ENCODE measurements around the gene FRAS1.
"Not testable (repeated sequence)": the region's sequence is repeated elsewhere in the genome, so short reads cannot be mapped to it uniquely, and the experiment has no call there.

Gene FRAS1

DNA sequence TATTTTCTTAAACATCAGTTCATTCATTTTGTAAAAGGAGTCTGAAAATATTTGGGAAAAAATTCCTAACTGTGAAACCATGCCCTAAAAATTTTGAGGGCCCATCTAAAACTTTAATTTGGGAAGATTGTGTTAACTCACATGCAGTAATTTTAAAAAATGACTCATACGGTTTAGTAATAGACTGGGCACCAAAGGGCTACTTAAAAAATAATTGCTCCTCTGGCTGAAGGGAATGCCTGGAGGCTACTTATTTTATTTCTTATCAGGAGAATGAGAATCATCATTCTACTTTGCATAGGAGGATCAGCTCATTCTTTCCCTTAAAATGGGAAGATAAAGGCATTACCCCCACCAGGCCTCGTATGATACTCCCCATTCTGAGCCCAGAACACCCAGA is 271.5 kb downstream of the FRAS1 start:
- DNase-seq (ENCODE audit: low spot score), result not testable (repeated sequence)

DNA sequence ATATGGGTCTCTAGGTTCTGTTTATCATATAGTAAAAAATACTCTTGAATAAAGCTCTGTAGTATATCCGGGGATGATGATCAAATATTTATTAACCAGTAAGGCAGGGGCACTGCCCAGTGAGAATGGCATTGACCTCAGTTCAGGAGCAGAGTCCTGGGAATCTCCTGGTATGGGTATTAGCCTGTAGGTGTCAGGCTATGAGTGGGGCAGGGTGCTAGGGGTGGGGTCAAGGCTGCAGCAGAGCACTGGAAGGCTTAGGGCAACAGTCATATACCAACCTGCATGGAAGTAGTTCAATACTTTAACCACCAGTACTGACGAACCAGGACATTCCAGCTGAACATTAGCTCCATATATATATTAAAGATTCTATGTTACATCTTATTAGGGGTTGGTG is 274.1 kb downstream of the FRAS1 start:
- no peak for DNase-seq (ENCODE audit: low spot score)

DNA sequence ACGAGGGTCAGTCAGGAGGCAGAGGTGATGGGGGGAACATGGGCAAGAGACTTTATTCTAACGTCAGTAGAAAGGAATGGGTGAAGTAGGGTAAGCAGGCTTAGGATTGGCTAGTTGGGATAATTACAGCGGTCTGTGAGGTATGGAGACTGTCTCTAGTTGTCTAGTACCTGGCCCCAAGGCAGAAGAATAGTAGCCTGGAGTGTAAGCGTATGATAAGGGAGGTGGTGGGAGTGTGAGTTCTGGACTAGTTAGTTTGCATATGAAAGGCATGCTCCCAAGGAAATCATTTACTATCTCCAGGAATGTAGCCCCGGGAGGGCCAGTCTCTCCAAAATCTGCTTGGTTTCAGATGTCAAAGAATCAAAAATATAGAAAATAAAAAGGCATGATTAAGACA is 274.8 kb downstream of the FRAS1 start:
- DNase-seq (ENCODE audit: low spot score), result no peak

DNA sequence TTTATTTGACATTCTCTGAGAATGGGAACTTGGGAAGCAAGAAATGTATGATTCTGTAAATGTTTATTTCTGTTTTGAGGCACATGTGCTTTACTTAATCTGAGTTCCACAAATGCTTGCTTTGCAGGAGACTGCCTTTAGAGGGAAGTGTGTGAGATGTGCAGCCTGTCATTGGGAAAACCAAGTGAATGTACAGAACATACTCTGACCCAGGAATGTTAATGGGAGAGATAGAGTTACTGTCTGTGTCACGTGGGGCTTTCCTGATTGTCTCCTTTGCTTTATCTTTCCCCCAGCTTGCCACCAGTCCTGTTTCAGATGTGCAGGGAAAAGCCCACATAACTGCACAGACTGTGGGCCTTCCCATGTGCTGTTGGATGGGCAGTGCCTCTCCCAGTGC is 275.9 kb downstream of the FRAS1 start:
- no peak for DNase-seq (ENCODE audit: low spot score)

DNA sequence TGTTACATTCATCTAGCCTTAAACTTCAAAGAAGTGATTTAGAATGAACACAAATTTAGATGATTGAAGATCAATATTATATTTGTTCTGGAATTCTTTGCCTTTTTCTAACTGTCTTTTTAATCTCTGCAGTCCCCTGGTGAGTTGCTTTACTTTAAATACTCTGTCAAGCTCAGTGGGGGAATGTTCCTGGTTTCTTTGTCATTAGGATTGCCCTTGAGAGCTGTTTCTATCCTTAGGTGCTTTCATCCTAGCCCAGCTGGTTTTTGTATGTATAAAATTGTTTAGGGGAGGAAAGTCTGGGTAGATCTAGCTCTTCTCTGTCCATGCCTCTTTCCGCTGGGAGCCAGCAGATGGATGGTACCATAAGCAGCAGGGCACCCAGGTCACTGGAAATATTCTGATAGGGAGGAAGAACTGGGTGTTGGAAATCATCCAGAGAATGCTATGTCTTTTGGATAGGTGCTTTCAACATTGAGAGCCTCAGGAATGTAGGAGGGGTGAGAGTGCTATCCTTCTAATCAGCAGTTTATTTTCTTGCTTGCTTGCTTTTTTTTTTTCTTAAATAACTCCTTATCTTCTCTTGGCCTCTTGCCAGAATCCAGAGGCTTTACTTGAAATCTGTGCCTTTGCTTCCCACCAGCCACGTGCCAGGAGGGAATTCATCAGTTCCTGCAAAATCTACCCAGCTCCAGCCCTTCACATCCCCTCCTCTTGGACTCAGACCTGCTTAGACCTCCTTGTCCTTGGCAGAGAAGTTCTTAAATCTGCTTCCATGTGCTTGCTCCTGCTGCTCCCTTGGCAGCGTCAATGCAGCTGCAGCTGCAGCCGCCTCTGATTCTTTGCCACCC is 279.2 kb downstream of the FRAS1 start:
- no peak for DNase-seq (ENCODE audit: low spot score)

DNA sequence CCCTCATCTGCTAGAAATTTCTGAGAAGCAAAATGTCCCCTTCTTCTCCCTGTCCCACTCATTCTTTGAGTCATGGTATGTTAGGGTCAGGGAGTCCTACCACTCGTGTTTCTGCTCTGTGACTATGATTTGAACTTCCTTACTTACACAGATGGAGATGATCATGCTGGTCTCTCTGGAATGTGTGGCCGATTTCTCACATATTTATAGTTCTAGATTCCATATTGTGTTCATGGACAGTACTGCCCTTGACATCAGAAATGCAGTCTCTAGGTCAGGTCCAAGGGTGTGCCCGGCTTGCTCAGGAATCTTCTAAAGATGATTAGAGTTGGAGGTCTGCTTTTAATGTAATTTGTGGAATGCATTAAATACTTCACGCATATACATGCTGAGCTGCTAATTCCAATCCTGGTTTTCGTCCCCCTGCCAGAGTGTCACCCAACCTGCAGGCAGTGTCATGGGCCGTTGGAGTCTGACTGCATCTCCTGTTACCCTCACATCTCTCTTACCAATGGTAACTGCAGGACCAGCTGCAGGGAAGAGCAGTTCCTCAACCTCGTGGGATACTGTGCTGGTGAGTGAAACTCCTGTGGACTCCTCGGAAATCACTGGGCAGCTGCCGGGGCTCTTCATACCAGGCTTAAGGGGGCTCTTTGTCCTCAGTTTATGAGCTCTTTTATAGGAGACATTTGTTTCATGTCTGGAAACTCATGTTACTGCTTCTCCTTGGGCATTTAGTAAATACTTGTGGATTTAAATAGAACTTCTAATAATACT is 280.3 kb downstream of the FRAS1 start:
- no peak for DNase-seq (ENCODE audit: low spot score)

DNA sequence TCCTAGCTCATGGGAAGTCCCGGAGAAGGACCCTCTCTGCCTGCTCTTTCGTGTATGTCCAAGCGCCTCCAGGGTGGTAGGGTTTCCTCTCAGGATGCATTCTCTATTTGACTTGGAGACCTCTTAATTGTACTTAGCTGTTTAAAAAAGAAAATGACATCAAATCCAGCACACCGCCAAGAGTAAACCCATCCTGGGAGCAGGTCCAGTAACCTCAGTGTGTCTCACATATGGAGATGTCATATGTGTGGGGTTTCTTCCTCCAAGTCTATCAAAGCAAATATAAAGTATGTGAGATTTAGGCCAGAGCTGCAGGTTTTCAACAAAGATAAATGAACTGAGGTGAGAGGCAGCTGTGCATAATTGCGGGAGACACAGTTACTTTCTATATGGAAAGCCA is 285.0 kb downstream of the FRAS1 start:
- no peak for DNase-seq (ENCODE audit: low spot score)

DNA sequence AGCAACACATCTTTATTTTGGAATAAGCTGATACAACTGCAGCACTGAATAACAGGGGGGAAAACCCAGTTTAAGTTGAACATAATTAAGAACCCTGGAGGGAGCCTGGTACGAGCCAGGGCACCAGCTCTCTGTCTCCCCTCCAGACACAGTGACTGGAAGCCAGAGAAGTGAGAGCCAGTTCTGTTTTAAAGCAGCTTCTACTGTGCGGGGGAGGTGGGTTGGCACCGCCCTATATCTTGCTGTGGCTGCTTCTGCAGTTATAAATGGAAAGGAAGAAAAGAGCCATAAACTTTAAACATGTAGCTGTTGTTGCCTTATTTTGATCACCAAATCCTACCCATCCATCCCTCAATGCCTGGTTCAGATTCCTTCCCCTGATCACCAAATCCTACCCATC is 286.6 kb downstream of the FRAS1 start:
- no peak for DNase-seq (ENCODE audit: low spot score)

DNA sequence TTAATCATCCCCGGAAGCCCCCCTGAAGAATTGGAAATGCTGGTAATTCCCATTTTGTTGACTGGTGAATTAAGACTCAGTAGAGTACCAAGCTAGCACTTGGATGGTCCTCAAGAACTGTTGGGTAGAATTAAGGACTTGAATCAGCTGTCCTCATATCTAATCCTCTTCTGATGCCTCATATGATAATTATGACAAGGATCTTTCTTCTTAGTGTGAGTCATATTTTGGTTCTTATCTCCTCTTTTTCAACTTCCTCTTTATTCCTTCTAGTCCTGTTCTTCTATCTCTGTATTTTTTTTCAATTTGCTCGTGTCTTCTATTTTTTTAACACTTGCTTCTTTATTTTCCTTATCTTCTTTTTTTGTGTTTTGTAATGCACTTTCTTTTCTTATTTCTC is 288.1 kb downstream of the FRAS1 start:
- DNase-seq (ENCODE audit: low spot score), result no peak

DNA sequence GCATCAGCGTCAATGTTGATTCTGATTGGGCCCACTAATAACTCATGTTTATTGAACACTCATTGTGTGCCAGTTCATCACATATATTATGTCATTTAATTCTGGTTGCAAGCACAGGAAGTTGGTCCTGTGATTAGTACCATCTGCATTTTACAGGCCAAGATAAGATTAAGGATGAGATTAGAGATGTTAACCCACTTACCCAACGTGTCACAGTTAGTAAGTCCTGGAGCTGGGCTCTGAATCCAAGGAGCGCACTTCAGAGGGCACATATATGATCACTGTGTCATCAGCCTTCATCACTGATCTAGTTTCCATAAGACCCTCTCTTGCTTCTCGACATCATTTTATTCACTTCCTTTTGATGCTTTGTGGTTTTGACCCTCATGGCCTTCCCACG is 289.1 kb downstream of the FRAS1 start:
- no peak for DNase-seq (ENCODE audit: low spot score)

DNA sequence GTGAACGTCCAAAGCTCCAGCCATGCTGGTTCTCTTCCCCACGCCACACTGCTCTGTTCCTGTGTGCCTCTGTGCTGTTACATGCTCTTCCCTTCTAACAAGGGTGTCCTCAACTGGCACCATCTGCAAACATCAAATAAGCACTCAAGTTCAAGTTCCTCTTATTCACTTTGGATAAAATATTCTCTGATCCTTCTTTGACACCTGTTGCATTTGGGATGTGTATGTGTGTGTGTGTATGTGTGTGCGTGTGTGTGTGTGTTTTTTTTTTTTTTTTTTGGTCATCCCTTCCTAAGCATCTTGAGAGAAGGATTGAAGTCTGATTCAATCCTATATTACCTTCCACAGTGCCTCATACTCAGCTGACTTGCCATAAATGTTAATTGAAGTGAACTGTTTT is 290.4 kb downstream of the FRAS1 start:
- DNase-seq (ENCODE audit: low spot score), result no peak

DNA sequence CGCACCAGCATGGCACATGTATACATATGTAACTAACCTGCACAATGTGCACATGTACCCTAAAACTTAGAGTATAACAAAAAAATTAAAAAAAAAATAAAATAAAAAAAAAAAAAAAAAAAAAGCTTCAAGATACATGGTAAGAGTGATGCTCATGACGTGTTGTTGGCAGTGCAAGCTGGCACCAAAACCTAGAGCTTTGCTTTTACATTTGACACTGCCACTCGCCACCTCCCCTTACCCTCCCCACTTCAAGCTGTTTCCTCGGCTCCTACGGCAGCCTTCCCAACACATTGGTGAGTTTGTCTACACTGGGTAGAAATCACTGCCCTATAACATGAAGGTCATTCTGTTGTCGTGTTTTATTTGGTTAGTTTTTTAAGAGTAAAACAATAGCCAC is 296.8 kb downstream of the FRAS1 start:
- DNase-seq (ENCODE audit: low spot score), result no peak

DNA sequence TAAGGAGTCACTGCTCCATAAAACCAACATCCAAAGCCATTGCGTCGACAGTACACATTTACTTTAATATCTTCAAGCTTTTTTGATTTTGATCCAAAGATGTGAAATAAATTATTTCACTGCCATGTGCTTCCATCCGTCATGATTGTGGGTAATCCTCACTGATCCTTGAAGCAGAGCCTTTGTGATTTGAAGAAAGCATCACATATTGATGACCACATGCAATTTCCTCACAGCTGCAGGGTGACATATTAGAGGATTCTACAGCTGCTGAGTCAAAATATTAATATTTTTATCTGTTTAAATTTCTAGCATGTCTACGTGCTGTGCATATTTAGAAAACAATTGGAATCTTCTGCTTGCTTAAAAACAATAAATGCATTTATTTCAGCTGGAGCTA is 297.7 kb downstream of the FRAS1 start:
- DNase-seq (ENCODE audit: low spot score), result no peak

DNA sequence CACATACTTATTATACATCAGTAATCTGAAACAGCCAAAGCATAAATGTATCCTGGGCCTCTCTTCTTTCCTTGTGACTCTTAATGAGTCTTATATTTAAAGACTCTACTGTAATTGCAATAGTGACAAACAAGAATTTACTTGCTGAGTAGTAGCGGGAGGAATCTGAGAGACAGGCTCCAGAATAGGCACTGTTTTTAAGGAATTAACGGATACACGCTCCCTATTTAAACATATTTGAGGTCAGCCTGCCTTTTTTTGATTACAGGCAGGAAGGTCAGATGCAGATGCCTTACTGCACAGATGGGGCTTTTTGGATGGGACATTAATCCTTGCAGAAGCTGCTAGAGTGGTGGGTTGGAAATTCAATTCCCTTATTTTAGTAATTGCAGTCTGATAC is 298.2 kb downstream of the FRAS1 start:
- DNase-seq (ENCODE audit: low spot score), result no peak

DNA sequence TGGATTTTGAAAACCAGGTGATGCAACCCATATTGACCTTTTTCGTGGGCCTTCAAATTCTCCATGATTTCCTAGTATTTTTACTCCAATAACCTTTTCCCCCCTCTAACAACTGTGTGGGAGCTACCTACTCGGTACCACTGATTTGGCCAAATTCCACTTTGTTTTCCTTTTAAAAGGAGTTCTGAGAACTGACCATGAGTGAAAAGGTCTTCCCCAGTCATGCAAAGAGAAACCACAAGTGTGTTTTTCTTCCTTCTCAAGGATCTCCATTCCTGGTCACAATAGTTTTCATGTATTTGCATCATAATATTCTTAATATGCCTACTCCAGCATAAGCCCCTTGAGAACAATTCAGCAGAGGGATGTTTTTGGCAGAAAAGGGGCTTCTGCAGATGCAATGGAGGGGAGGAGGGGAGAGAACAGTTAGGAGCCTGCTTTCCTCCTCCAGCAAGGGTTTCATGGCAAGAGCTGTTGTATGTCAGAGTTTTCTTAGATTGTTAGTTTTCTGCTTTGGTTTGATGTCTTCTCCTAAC is 299.2 kb downstream of the FRAS1 start:
- DNase-seq (ENCODE audit: low spot score), result no peak

DNA sequence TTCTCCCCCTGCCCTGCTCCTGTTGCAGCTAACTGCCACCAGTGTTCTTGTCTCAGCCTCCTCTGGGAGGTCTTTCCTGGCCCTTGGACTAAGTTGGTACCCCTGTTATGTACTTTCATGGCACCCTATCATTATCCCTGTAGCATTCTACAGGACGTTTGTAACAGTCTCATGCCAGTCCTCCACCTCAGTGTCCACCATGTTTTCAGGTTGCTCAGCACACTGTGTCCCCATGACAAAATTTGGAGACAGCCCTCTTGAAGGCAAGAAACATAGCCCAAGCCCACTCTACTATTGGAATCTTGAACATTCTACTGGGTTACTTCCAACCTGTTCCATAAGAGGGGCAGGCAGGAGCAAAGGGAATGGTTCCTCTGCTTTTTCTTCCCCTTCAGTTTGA is 300.0 kb downstream of the FRAS1 start:
- no peak for DNase-seq (ENCODE audit: low spot score)

DNA sequence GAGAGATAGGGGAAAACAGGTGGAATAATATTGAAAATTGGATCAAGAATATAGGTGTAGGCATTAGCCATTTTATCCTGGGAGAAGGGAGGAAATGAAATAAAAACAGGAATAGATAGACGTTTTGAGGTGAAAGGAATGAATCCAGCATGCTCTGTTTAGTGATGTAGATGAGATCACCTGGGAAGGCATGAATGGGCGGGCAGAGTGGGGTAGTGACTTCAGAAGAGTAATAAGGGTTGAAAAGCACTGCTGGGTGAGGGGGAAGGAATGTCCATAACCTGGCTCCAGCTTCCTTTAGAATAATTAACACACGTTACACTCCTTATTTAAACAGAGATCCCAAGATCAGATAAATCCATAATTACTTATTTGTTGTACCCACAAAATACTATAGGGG is 303.3 kb downstream of the FRAS1 start:
- DNase-seq (ENCODE audit: low spot score), result no peak

DNA sequence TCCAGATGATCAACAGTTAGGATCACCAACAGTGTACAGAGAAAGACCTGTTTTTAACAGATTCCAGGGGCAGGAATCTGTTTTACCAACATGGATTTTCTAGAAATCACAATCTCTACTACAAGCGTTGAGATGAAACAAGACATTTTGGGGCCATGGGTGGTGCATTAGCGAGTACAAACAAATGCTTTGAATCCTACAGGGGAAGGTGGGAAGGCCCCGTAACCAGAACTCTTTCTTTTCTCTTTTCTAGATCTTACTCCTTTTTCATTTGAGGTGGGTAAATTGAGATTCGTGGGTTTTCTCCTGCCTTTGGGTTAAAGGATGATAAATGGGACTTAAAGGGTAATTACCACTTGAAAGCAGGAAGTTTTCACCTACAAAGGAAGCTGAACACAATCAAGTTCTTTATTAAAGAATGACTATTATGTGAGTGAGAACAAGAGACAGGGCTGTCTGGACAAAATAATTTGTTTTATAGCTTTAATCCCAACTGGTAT is 304.5 kb downstream of the FRAS1 start:
- DNase-seq (ENCODE audit: low spot score), result no peak

DNA sequence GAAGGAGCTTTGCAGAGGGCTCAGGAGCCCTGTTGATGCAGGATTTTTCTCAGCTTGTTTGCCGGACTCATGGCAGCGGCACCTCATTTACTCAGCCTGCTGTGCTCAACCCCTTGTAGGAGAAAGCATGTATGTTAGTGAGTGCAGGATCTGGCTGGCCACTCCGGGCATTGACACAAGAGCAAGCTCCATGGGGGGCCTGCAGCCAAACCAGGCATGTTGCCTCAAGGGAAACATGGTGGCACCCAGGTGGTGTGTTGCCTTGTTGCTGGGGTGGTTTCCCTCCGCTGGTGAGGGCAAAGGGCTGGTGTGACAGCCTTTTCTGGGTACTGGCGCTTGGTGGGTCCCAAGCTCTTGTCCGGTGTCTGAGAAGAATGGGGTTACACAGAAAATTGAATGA is 305.2 kb downstream of the FRAS1 start:
- DNase-seq (ENCODE audit: low spot score), result no peak

DNA sequence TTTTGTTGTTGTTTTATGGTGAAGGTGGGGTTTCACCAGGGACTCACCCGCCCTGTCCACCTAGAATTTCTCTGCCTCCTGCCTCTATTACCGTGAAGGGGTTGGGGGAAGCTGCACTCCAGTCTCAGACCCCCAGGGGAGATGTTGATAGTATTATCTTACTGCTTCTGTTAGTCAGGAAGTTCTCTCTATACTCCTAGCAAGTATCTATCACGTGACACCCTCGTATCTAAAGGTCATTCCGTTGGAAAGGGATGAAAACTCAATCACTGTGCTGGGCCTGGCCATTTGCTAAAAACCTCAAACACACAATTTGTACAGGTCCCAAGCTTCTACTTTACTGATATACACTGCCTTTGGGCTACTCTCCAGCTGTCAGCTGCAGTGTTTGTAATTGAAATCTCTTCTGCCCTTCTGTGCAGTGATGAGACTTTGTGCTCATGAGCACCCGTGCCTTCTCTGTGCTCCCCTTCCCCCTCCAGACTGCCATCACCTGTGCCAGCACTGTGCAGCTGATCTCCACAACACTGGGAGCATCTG is 306.0 kb downstream of the FRAS1 start:
- DNase-seq (ENCODE audit: low spot score), result no peak

DNA sequence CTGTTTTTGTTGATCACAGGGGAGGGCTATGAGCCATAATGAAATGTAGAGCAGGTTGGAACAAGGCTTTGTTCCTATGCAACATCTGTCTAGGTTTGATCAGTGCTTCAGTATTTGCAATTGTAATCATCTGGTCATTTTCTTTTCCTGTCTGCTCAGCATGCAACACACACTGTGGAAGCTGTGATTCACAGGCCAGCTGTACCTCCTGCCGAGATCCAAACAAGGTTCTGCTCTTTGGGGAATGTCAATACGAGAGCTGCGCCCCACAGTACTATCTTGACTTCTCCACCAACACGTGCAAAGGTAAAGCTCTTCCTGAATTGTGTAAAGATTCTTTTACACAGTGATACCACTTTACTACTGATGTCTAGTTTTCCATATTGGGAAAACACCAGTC is 312.6 kb downstream of the FRAS1 start:
- DNase-seq (ENCODE audit: low spot score), result no peak

DNA sequence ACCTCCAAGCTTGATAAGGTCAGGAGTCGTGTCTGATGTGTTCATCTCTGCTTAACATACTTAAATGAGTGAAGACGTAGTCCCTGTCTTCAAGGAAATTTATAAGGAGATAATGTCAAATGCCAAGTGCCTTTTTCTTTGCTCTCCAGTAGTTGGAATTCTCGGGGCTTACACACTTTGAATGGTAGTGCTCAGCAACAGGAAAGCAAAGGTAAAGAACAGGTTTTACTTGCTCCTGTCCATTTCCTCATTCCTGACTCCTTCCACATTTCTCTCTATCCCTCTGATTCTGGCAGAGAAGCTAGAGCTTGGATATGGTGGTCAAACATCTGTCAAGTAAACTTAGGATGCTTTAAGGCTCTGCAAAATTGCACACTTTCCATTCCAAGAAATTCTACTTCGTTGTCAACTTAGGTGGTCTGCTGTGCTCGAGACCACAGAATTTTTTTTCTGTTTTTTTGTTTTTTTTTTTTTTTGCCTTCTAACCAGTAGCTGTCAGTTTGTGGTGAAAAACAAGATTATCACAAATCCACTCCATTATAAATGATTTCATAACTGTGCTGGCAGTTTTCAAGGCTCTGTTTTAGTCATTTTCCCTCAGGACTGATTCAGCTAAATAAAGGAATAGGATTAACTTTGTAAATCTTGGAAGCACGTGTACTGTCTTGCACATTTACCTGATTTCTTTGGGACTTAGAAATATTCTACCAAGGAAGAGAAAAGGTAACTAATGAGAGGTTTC is 313.7 kb downstream of the FRAS1 start:
- DNase-seq (ENCODE audit: low spot score), result no peak

Measured in AG08396 (cell line).